ENCODE data around the gene CYCS.
"Not testable (repeated sequence)": the region's sequence is repeated elsewhere in the genome, so short reads cannot be mapped to it uniquely, and the experiment has no call there.

CYCS gene

GRCh38 chr7:25084821-25085220 is 40.2 kb downstream of the CYCS start:
- H3K4me3 Mint-ChIP-seq: no peak overlapping the region
- ATAC-seq (replicated peaks; ENCODE audit: extremely low read depth, poor library complexity, severe bottlenecking) (no peak), DNase-seq (ENCODE audit: low spot score in 2 of 2) (no peak)
- peaks cover 16% of the 10 kb centered on the region for H3K27me3 Mint-ChIP-seq
- peaks cover 2% of the 10 kb centered on the region for H3K36me3 Mint-ChIP-seq (ENCODE audit: insufficient read depth)
- no peaks in the 10 kb centered on the region for H3K9me3 Mint-ChIP-seq
- no peak overlapping the region for H3K27ac Mint-ChIP-seq (ENCODE audit: low read depth)
- no peaks in the 10 kb centered on the region for H3K4me1 Mint-ChIP-seq

GRCh38 chr7:25083201-25083600 is 41.9 kb downstream of the CYCS start:
- DNase-seq (ENCODE audit: low spot score in 2 of 2): no peak
- peaks cover 16% of the 10 kb centered on the region for H3K27me3 Mint-ChIP-seq
- peaks cover 2% of the 10 kb centered on the region for H3K36me3 Mint-ChIP-seq (ENCODE audit: insufficient read depth)
- H3K4me3 Mint-ChIP-seq: no peak overlapping the region
- H3K27ac Mint-ChIP-seq (ENCODE audit: low read depth): no peak overlapping the region
- no peak for ATAC-seq (replicated peaks; ENCODE audit: extremely low read depth, poor library complexity, severe bottlenecking)
- no peaks in the 10 kb centered on the region for H3K9me3 Mint-ChIP-seq
- no peaks in the 10 kb centered on the region for H3K4me1 Mint-ChIP-seq

- H3K27me3 Mint-ChIP-seq: peaks cover 26% of the 10 kb centered on the region
- ATAC-seq (replicated peaks; ENCODE audit: extremely low read depth, poor library complexity, severe bottlenecking); H3K4me3 Mint-ChIP-seq; H3K9me3 Mint-ChIP-seq; DNase-seq (ENCODE audit: low spot score in 2 of 2); H3K4me1 Mint-ChIP-seq; H3K27ac Mint-ChIP-seq (ENCODE audit: low read depth); H3K36me3 Mint-ChIP-seq (ENCODE audit: insufficient read depth): not testable (repeated sequence)
Measured at GRCh38 chr7:25082041-25082440, 43.0 kb downstream of the CYCS start.

GRCh38 chr7:25077096-25077495 is 48.0 kb downstream of the CYCS start:
- Mint-ChIP-seq H3K27me3 (peaks cover 20% of the 10 kb centered on the region), H3K36me3 (ENCODE audit: insufficient read depth) (no peaks in the 10 kb centered on the region), H3K27ac (ENCODE audit: low read depth) (no peak overlapping the region), H3K9me3 (no peaks in the 10 kb centered on the region), H3K4me1 (no peaks in the 10 kb centered on the region), H3K4me3 (no peak overlapping the region)
- ATAC-seq (replicated peaks; ENCODE audit: extremely low read depth, poor library complexity, severe bottlenecking): no peak
- no peak for DNase-seq (ENCODE audit: low spot score in 2 of 2)

GRCh38 chr7:25075459-25075858 is 49.6 kb downstream of the CYCS start:
- ATAC-seq (replicated peaks; ENCODE audit: extremely low read depth, poor library complexity, severe bottlenecking) (no peak), DNase-seq (ENCODE audit: low spot score in 2 of 2) (no peak)
- Mint-ChIP-seq H3K4me3 (no peak overlapping the region), H3K4me1 (no peaks in the 10 kb centered on the region), H3K27ac (ENCODE audit: low read depth) (no peak overlapping the region), H3K9me3 (no peaks in the 10 kb centered on the region), H3K36me3 (ENCODE audit: insufficient read depth) (no peaks in the 10 kb centered on the region), H3K27me3 (peaks cover 16% of the 10 kb centered on the region)

GRCh38 chr7:25073451-25073850 is 51.6 kb downstream of the CYCS start:
- Mint-ChIP-seq H3K27me3 (peaks cover 16% of the 10 kb centered on the region), H3K27ac (ENCODE audit: low read depth) (peak overlapping the region; percentile 45), H3K9me3 (no peaks in the 10 kb centered on the region), H3K4me3 (no peak overlapping the region), H3K4me1 (no peaks in the 10 kb centered on the region), H3K36me3 (ENCODE audit: insufficient read depth) (no peaks in the 10 kb centered on the region)
- ATAC-seq (replicated peaks; ENCODE audit: extremely low read depth, poor library complexity, severe bottlenecking) (no peak), DNase-seq (ENCODE audit: low spot score in 2 of 2) (no peak)

All from central memory CD8-positive, alpha-beta T cell (primary cell).